Measurements from ENCODE around the gene NXN. TPM values are rescaled to one million over a fixed set of nuclear protein-coding genes. Genes with fewer than 3 reads are reported as not detected.

The NXN gene
- total RNA-seq, 1 experiment from 2014 or later, result 126 TPM

DNA sequence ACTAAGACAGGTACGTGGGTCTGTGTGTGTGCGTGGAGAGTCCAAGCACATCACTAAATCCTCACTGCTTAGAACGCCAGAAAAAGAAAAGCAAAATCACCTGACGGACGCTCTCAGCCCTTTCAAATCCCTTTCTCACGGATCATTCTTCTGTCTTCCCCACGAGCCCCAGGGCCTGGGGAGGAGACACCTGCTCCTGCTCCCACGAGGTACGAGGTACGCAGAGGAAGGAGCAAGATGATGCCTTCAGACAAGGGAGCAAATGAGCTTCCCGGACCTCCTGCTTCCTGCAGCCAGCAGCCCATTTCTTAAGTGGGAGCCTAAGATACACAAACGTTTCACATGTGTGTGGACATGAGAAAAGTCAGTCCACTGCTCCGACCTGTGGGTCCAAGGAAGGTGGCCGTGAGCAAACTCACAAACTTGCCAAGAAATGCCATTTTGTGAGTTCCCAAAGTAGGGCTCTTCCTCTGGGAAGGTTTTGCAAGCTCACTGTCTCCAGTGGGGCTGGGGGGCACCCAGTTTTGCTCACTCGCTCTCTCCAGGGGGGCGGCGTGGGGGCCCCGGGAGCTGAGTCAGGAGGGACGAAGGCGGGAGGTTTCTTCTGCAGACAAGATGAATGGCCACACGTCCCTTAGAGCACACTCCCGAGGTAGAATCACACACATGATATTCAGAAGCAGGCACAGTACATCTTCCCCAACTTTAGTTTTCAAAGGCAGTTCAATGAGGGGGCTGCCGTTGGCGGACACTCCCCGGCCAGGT, 129.3 kb downstream of the NXN start:
- in situ Hi-C loops (cut with HindIII; ENCODE audit: low pct_unique_long_range_greater_than_20kb, low sequenced_read_pairs) (no loop called here), intact Hi-C loops (cut with micrococcal nuclease; ENCODE audit: unreplicated experiment) (no loop called here)
- DNase-seq (ENCODE audit: low read depth, low spot score) (no peak), ATAC-seq (no peak)
- H3K4me1 ChIP-seq (ENCODE audit: control insufficient read depth, insufficient read depth, low read length), result no peaks in the 10 kb centered on the region
- BruUV-seq (replicated peaks), result no TSS peak
- H3K9me3 ChIP-seq (ENCODE audit: control insufficient read depth, insufficient read depth, low read depth, low read length), result no peaks in the 10 kb centered on the region
- H3K27ac ChIP-seq (ENCODE audit: low read length), result no peak overlapping the region
- H3K27me3 ChIP-seq (ENCODE audit: control insufficient read depth, insufficient read depth, low read length), result no peaks in the 10 kb centered on the region
- TF ChIP-seq SIN3A (IDR thresholded peaks at IDR 0.05; ENCODE audit: borderline replicate concordance, insufficient read depth, low read depth, low read length) (no peak), TCF7L2 (IDR thresholded peaks at IDR 0.05; ENCODE audit: low read depth, low read length) (no peak), POLR2AphosphoS5 (IDR thresholded peaks at IDR 0.05; ENCODE audit: low read depth, low read length) (no peak)
- TF ChIP-seq, protein P1, sequence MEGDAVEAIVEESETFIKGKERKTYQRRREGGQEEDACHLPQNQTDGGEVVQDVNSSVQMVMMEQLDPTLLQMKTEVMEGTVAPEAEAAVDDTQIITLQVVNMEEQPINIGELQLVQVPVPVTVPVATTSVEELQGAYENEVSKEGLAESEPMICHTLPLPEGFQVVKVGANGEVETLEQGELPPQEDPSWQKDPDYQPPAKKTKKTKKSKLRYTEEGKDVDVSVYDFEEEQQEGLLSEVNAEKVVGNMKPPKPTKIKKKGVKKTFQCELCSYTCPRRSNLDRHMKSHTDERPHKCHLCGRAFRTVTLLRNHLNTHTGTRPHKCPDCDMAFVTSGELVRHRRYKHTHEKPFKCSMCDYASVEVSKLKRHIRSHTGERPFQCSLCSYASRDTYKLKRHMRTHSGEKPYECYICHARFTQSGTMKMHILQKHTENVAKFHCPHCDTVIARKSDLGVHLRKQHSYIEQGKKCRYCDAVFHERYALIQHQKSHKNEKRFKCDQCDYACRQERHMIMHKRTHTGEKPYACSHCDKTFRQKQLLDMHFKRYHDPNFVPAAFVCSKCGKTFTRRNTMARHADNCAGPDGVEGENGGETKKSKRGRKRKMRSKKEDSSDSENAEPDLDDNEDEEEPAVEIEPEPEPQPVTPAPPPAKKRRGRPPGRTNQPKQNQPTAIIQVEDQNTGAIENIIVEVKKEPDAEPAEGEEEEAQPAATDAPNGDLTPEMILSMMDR (IDR thresholded peaks at IDR 0.05), result no peak
- TF ChIP-seq, protein P2, sequence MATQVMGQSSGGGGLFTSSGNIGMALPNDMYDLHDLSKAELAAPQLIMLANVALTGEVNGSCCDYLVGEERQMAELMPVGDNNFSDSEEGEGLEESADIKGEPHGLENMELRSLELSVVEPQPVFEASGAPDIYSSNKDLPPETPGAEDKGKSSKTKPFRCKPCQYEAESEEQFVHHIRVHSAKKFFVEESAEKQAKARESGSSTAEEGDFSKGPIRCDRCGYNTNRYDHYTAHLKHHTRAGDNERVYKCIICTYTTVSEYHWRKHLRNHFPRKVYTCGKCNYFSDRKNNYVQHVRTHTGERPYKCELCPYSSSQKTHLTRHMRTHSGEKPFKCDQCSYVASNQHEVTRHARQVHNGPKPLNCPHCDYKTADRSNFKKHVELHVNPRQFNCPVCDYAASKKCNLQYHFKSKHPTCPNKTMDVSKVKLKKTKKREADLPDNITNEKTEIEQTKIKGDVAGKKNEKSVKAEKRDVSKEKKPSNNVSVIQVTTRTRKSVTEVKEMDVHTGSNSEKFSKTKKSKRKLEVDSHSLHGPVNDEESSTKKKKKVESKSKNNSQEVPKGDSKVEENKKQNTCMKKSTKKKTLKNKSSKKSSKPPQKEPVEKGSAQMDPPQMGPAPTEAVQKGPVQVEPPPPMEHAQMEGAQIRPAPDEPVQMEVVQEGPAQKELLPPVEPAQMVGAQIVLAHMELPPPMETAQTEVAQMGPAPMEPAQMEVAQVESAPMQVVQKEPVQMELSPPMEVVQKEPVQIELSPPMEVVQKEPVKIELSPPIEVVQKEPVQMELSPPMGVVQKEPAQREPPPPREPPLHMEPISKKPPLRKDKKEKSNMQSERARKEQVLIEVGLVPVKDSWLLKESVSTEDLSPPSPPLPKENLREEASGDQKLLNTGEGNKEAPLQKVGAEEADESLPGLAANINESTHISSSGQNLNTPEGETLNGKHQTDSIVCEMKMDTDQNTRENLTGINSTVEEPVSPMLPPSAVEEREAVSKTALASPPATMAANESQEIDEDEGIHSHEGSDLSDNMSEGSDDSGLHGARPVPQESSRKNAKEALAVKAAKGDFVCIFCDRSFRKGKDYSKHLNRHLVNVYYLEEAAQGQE (IDR thresholded peaks at IDR 0.05; ENCODE audit: insufficient read depth in 1 of 2, low read depth in 2 of 2, low read length in 1 of 2), result no peak
- ChIA-PET CTCF (no interaction called here), POLR2A (interaction anchor here (0.6 kb wide), 1 partner anchor 128 kb away, joined by 6 read pairs; no protein-coding TSS in a partner anchor)
- no peaks in the 10 kb centered on the region for H3K36me3 ChIP-seq (ENCODE audit: control insufficient read depth, insufficient read depth, low read length)
- H3K4me3 ChIP-seq (ENCODE audit: low read depth in 2 of 2, low read length in 2 of 2), result no peak overlapping the region

DNA sequence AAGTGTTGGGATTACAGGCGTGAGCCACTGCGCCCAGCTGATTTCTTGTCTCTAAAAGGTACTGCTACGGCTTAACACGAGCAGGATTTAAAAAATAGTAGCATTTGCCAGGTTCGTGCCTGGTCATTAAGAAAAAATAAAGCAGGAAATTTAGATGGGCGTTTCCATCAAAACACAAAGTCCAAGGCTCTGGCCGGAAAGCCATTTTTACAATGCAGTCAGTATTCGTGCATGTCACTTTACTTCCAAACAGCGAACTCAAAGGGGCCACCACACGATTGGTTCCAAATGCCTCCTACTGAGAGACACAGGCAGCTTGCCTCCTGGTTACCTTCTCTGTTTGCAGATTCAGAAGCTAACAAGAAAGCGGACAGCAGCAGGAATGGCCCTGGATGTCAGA, 131.2 kb downstream of the NXN start:
- no peaks in the 10 kb centered on the region for H3K9me3 ChIP-seq (ENCODE audit: control insufficient read depth, insufficient read depth, low read depth, low read length)
- intact Hi-C loops (cut with micrococcal nuclease; ENCODE audit: unreplicated experiment), result no loop called here
- H3K27me3 ChIP-seq (ENCODE audit: control insufficient read depth, insufficient read depth, low read length), result no peaks in the 10 kb centered on the region
- POLR2A ChIA-PET, result no interaction called here
- CTCF ChIA-PET, result interaction anchor here (0.5 kb wide), 1 partner anchor 24 kb away, joined by 5 read pairs; no protein-coding TSS in a partner anchor
- in situ Hi-C loops (cut with HindIII; ENCODE audit: low pct_unique_long_range_greater_than_20kb, low sequenced_read_pairs), result no loop called here
- H3K36me3 ChIP-seq (ENCODE audit: control insufficient read depth, insufficient read depth, low read length), result no peaks in the 10 kb centered on the region
- ATAC-seq, result no peak
- no peak for DNase-seq (ENCODE audit: low read depth, low spot score)
- H3K4me3 ChIP-seq (ENCODE audit: low read depth in 2 of 2, low read length in 2 of 2), result no peak overlapping the region
- no TSS peak for BruUV-seq (replicated peaks)
- H3K27ac ChIP-seq (ENCODE audit: low read length), result no peak overlapping the region
- no peaks in the 10 kb centered on the region for H3K4me1 ChIP-seq (ENCODE audit: control insufficient read depth, insufficient read depth, low read length)
- TF ChIP-seq SIN3A (IDR thresholded peaks at IDR 0.05; ENCODE audit: borderline replicate concordance, insufficient read depth, low read depth, low read length) (no peak), TCF7L2 (IDR thresholded peaks at IDR 0.05; ENCODE audit: low read depth, low read length) (no peak), POLR2AphosphoS5 (IDR thresholded peaks at IDR 0.05; ENCODE audit: low read depth, low read length) (no peak)
- TF ChIP-seq, protein P1 (IDR thresholded peaks at IDR 0.05), result no peak
- TF ChIP-seq, protein P2 (IDR thresholded peaks at IDR 0.05; ENCODE audit: insufficient read depth in 1 of 2, low read depth in 2 of 2, low read length in 1 of 2), result no peak

Measured in Panc1 (cell line).